Activated CD4-positive, alpha-beta T cell treated with anti-CD3 and anti-CD28 coated beads, Interleukin-2, amount 50 U/mL, for 16 hours (primary cell): Measurements from ENCODE around the gene BTK.

ENCODE experiments used
- DNase-seq: peaks from one replicate; pipeline ENCODE4 v3.0.0-alpha.2; 2020

BTK gene

GRCh38 chrX:101393530-101394305 lies 7.7 kb upstream of the BTK start:
- no peak for DNase-seq

GRCh38 chrX:101391831-101392230 lies 5.8 kb upstream of the BTK start:
- no peak for DNase-seq

- peak; percentile 88 for DNase-seq
Observed at GRCh38 chrX:101390664-101391525, 4.9 kb upstream of the BTK start, which contains the start of gene RPL36A. Gene RPL36A (plus strand): TSS chrX:101391011. CDS start chrX:101391044, 33 bp downstream.

- DNase-seq: no peak
Observed at GRCh38 chrX:101388604-101389003, 2.6 kb upstream of the BTK start.

- DNase-seq: no peak
Observed at GRCh38 chrX:101386542-101386885, 523 bp upstream of the BTK start.

GRCh38 chrX:101385026-101385684 lies 836 bp downstream of the BTK start:
- DNase-seq: no peak

GRCh38 chrX:101383679-101384205 lies 2.2 kb downstream of the BTK start:
- no peak for DNase-seq

GRCh38 chrX:101377547-101377946 lies 8.4 kb downstream of the BTK start:
- DNase-seq: no peak

GRCh38 chrX:101370888-101371504 lies 15.0 kb downstream of the BTK start:
- no peak for DNase-seq

- no peak for DNase-seq
Observed at GRCh38 chrX:101369687-101370086, 16.3 kb downstream of the BTK start.

GRCh38 chrX:101368800-101369199 lies 17.2 kb downstream of the BTK start:
- no peak for DNase-seq

- no peak for DNase-seq
Observed at GRCh38 chrX:101365301-101365795, 20.6 kb downstream of the BTK start.

- DNase-seq: no peak
Observed at GRCh38 chrX:101362757-101363156, 23.2 kb downstream of the BTK start.

- no peak for DNase-seq
Observed at GRCh38 chrX:101362116-101362515, 23.9 kb downstream of the BTK start.

- DNase-seq: no peak
Observed at GRCh38 chrX:101360390-101360789, 25.6 kb downstream of the BTK start.

GRCh38 chrX:101359966-101360365 lies 26.0 kb downstream of the BTK start:
- no peak for DNase-seq

- DNase-seq: no peak
Observed at GRCh38 chrX:101357166-101357795, 28.7 kb downstream of the BTK start.

GRCh38 chrX:101349193-101349562 lies 36.8 kb downstream of the BTK start:
- no peak for DNase-seq

GRCh38 chrX:101348452-101349192 lies 37.4 kb downstream of the BTK start, which contains the start of gene TIMM8A:
Gene TIMM8A (minus strand): TSS chrX:101348742. CDS start chrX:101348664, 78 bp downstream.
- DNase-seq: peak; percentile 80

GRCh38 chrX:101347859-101348451 lies 38.0 kb downstream of the BTK start:
- peak; percentile 10 for DNase-seq

- DNase-seq: no peak
Observed at GRCh38 chrX:101337776-101338271, 48.2 kb downstream of the BTK start.
